Mesodermal cell (in vitro differentiated cells): ENCODE results near the gene KCNT2.

Experiments used
- H3K27ac ChIP-seq: 2 replicates; pipeline ENCODE4 v1.7.0; 2013; ENCODE audit warnings: mild to moderate bottlenecking, low read depth, low read length, moderate library complexity; ENCODE audit not compliant: severe bottlenecking
- H3K36me3 ChIP-seq: 2 replicates; pipeline ENCODE4 v1.7.1; 2013; ENCODE audit warnings: mild to moderate bottlenecking, low read length, moderate library complexity; ENCODE audit not compliant: control insufficient read depth, insufficient read depth
- H3K4me1 ChIP-seq: one replicate; pipeline ENCODE4 v1.7.1; 2013; ENCODE audit warnings: mild to moderate bottlenecking, low read length; ENCODE audit not compliant: insufficient read depth, control insufficient read depth, poor library complexity, severe bottlenecking
- H3K4me3 ChIP-seq: 2 replicates; pipeline ENCODE4 v1.7.0; 2013; ENCODE audit warnings: low read length, control low read depth, mild to moderate bottlenecking; ENCODE audit not compliant: insufficient read depth, poor library complexity, severe bottlenecking; ENCODE audit errors: extremely low read depth
- H3K9me3 ChIP-seq: 2 replicates; pipeline ENCODE4 v1.7.1; 2013; ENCODE audit warnings: mild to moderate bottlenecking, low read length, moderate library complexity; ENCODE audit not compliant: control insufficient read depth
- WGBS, 2 experiments: methylation state at CpG; one replicate each; pipeline ENCODE4 v1.1.5; 2013; ENCODE audit warnings: missing lambda C conversion rate in 2 of 2; ENCODE audit not compliant: insufficient coverage in 2 of 2; 5-methylcytosine and 5-hydroxymethylcytosine counted together

Gene KCNT2

DNA sequence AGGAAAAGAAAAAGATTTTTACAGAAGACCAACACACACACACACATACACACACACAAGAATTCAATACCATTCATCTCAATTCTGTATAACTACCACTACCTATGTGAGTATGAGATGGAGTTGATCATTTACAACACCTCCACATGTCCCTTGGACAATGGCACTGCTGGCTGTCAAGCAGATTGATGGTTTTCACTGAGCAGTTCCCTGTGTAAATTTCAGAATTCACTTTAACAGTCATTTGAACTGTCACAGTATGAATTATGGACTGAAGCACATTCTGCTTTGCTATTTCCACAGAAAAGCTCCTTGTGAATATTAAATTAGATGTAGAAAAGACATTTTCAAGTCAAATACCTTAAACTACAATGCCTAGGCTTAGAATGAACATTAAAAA, 14.3 kb downstream of the KCNT2 start:
- no peaks in the 10 kb centered on the region for H3K36me3 ChIP-seq
- no peak overlapping the region for H3K4me3 ChIP-seq
- H3K9me3 ChIP-seq: no peaks in the 10 kb centered on the region
- no peaks in the 10 kb centered on the region for H3K4me1 ChIP-seq
- no peak overlapping the region for H3K27ac ChIP-seq

DNA sequence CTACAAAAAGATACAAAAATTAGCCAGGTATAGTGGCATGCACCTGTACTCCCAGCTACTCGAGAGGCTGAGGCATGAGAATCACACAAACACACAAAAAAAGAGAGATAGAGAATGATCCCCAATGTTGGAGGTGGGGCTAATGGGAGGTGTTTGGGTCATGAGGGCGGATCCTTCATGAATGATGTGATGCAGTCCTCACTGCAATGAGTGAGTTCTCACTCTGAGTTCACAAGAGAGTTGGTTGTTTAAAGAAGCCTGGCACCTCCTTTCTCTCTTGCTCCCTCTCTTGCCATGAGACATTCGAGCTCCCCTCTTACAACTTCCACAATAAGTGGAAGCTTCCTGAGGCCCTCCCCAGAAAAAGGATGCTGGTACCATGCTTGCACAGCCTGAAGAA, 17.3 kb downstream of the KCNT2 start:
- Histone ChIP-seq H3K9me3 (no peaks in the 10 kb centered on the region), H3K36me3 (no peaks in the 10 kb centered on the region), H3K27ac (no peak overlapping the region), H3K4me3 (no peak overlapping the region), H3K4me1 (no peaks in the 10 kb centered on the region)
- WGBS, 2 experiments: 79 to 93% methylated on average over 2 of the region's 3 CpGs

DNA sequence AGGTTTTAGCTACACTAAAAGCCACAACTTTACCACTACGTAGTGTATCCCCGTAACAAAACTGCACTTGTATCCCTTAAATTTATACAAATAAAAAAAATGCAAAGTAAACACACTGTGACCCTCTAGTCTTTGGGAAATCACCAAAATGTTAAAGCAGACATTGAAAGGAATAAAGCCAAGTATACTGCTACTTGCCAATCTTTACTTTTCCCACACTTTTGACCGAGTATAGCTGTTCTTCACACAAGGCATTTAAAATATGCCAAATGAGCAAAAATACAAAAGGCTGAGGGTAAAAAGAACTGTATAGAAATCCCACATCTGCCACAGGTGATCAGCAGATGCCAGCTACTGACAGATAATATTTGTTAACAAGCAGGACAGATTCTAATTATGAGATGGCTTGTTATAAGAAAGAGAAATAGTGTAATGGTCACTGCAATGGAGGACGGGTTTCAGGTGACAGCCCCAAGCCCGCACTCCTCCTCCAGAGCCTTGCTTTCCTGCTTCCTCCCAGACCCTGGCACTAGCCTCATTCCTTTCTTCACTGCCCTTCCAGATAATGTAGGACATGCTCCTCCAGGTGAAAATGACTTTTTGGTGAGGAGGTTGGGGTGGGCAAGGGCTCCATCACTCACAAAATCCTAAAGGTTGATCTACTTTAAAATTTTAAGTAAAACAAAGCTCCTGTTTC, 18.1 kb downstream of the KCNT2 start:
- H3K9me3 ChIP-seq: no peaks in the 10 kb centered on the region
- no peaks in the 10 kb centered on the region for H3K36me3 ChIP-seq
- WGBS, 2 experiments: 75 to 100% methylated on average over 1 to 2 of the region's 5 CpGs
- no peak overlapping the region for H3K4me3 ChIP-seq
- H3K27ac ChIP-seq: no peak overlapping the region
- no peaks in the 10 kb centered on the region for H3K4me1 ChIP-seq

DNA sequence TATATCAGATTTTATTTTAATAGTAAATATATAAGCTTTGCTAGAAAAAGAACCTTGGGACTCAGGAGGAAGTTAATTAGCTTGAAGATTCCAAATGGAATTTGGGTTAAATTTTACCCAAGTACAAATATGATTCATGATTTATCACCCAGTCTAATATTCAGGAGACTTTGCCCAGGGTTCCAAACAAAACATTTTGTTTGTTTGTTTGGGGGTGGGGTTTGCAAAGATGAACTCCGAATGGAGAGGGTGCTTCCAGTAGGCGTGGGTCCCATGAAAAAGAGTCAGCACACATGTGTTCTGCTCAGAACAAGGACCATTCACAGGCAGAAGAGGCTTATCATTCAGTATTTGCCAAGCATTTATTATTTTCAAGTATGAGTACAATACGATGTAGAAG, 23.5 kb downstream of the KCNT2 start:
- WGBS, 2 experiments: no CpG with 5 or more reads among the region's 3 CpGs
- no peaks in the 10 kb centered on the region for H3K4me1 ChIP-seq
- H3K27ac ChIP-seq: no peak overlapping the region
- H3K36me3 ChIP-seq: no peaks in the 10 kb centered on the region
- no peak overlapping the region for H3K4me3 ChIP-seq
- H3K9me3 ChIP-seq: no peaks in the 10 kb centered on the region

DNA sequence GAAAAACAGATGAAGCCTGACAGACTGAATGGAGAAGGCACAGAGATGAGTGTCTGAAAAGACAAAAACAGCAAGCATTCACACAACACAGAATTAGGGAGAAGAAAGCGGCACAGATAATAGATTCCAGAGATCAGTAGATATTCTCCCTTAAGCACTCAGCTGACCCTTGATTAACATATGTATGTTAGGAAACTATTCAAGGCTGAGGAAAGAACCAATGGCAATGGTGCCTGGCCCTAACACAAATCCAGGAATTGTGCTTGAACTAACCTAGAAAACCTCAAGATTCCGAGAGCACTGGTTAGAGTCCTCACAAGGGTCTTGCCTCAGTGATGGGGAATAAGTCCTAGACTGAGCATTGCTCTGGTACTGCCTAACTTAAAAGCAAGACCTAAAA, 30.9 kb downstream of the KCNT2 start:
- H3K27ac ChIP-seq: no peak overlapping the region
- H3K9me3 ChIP-seq: no peaks in the 10 kb centered on the region
- no peaks in the 10 kb centered on the region for H3K36me3 ChIP-seq
- H3K4me1 ChIP-seq: no peaks in the 10 kb centered on the region
- no peak overlapping the region for H3K4me3 ChIP-seq
- WGBS, 2 experiments: 70 to 100% methylated on average over 1 of the region's 2 CpGs

DNA sequence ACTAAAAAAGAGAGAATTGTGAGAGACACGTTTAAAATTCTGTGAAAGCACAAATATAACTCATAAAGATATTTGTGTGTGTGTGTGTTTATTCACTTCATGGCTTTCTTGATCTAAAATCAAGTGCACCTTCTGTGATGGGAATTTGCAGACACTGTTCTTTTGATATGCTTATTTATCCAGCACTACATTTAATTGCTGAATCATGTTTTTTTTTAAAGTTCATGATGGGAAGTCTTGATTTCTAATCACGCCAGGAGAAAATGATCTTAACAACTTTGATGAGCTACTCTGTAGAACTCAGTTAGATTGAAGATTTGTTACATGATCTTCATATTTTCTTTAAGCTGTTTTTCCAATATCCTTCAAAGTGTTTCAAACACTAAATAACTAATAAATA, 35.0 kb downstream of the KCNT2 start:
- Histone ChIP-seq H3K9me3 (no peaks in the 10 kb centered on the region), H3K27ac (no peak overlapping the region), H3K4me3 (no peak overlapping the region), H3K4me1 (no peaks in the 10 kb centered on the region), H3K36me3 (no peaks in the 10 kb centered on the region)
- 100% methylated on average over 1 of the region's 2 CpGs; no CpG with 5 or more reads in 1 of the 2 experiments for WGBS, 2 experiments

DNA sequence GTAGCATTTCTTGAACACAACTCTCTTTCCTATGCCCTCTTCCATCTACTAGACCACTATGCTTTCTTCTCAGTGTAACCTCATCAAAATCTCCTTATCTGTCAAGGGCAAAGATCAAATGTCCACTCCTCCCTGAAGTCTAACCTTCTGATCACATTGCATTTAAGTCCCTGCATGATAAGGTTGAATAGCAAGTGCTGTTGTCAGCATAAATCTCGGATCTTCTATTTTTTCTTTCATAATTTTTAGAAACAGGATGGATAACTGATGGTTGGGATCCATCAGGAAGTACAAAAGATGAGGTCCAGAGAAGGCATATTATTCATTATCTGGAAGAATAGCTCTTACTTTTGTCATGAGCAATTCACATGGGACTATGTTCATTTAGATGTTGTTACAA, 41.0 kb downstream of the KCNT2 start:
- Histone ChIP-seq H3K4me1 (no peaks in the 10 kb centered on the region), H3K27ac (no peak overlapping the region), H3K4me3 (no peak overlapping the region), H3K36me3 (no peaks in the 10 kb centered on the region), H3K9me3 (peaks cover 16% of the 10 kb centered on the region)
- WGBS, 2 experiments: no CpG with 5 or more reads among the region's 1 CpG

DNA sequence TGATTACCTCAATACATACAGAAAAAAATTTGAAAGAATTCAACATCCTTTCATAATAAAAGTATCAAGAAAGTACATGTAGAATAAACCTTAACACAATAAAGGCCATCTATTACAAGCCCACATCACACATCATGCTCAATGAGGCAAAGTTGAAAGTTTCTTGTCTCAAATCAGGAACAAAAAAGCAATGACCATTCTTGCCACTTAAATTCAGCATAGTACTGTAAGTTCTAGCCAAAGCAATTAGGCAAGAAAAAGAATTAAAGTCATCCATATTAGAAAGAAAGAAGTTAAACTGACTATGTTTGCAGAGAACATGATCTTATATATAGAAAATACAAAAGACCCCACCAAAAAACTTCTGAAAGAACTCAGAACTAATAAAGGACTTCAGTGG, 44.5 kb downstream of the KCNT2 start:
- Histone ChIP-seq H3K4me1 (no peaks in the 10 kb centered on the region), H3K27ac (no peak overlapping the region), H3K4me3 (no peak overlapping the region), H3K36me3 (no peaks in the 10 kb centered on the region), H3K9me3 (peaks cover 16% of the 10 kb centered on the region)

DNA sequence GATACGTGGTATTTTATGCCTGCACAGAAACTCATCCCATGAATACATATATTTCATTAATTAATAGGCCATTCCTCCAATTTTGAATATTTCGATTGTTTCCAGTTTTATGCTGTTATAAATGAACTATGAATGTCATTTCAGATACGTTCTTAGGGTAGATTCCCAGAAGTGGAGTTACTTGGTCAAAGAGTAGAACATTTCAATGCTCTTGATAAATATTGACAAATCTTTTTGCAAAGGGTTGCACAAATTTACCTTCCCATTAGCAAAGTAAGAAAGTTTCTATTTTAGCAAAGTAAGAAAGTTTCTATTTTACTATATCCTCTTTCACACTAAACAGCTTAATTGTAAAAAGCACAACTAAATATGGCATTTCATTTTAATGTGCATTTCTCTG, 48.9 kb downstream of the KCNT2 start:
- 92% methylated on average over 2 of the region's 3 CpGs; no CpG with 5 or more reads in 1 of the 2 experiments for WGBS, 2 experiments

DNA sequence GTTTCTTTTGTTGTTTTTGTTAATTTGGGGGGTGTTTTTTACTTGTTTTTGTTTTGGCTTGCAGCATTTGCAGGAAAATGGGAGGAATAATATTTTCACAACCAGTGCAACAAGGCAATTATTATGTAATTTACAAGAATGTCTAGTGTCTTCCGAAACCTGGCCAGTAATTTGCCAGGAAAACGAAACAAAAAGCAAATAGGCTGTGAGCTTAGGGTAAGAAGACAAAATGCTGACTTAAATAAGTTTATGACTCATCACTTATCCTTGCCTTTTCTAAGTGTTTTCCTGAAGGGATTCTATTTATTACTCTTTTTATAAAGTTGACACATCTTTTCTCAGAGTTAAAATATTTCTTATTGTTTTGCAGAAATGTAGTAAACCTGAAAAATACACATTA, 49.8 kb downstream of the KCNT2 start:
- no peaks in the 10 kb centered on the region for H3K36me3 ChIP-seq
- H3K4me3 ChIP-seq: no peak overlapping the region
- WGBS, 2 experiments: no CpG with 5 or more reads among the region's 2 CpGs
- peaks cover 2% of the 10 kb centered on the region for H3K4me1 ChIP-seq
- H3K9me3 ChIP-seq: peaks cover 5% of the 10 kb centered on the region
- H3K27ac ChIP-seq: no peak overlapping the region

More for the DNA sequence above, 48.9 kb downstream of the KCNT2 start:
- Histone ChIP-seq H3K4me3 (no peak overlapping the region), H3K4me1 (peaks cover 2% of the 10 kb centered on the region), H3K27ac (no peak overlapping the region), H3K36me3 (no peaks in the 10 kb centered on the region), H3K9me3 (peaks cover 13% of the 10 kb centered on the region)

DNA sequence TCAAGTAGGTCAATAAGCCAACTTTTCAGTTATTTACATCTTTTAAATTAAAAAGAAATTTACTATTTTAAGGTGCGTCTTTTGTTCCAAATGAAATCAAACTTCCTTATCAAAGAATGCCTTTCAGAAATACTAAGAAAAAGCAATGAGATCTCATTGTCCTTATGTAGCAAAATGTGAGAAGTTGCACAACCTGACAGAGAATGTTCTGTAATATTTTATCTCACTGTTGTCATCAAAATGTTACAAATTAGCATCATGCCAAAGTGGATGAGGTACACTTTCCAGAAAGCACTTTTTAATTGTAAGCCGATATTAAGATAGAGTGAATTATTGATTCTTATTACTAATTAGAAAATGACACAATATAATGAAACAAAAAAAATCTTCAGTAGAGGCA, 50.4 kb downstream of the KCNT2 start:
- Histone ChIP-seq H3K4me3 (no peak overlapping the region), H3K9me3 (peaks cover 5% of the 10 kb centered on the region), H3K27ac (no peak overlapping the region), H3K36me3 (no peaks in the 10 kb centered on the region), H3K4me1 (peaks cover 2% of the 10 kb centered on the region)
- no CpG with 5 or more reads among the region's 2 CpGs for WGBS, 2 experiments
